DMS53 treated with DMSO at 0.1 percent for 48 hours (cell line): ENCODE results near the gene COX18.

Experiments used
- DNase-seq: peaks from one replicate; lab custom pipeline; 2025; ENCODE audit not compliant: unreplicated experiment; lab: John Stamatoyannopoulos, UW

The COX18 gene

DNA sequence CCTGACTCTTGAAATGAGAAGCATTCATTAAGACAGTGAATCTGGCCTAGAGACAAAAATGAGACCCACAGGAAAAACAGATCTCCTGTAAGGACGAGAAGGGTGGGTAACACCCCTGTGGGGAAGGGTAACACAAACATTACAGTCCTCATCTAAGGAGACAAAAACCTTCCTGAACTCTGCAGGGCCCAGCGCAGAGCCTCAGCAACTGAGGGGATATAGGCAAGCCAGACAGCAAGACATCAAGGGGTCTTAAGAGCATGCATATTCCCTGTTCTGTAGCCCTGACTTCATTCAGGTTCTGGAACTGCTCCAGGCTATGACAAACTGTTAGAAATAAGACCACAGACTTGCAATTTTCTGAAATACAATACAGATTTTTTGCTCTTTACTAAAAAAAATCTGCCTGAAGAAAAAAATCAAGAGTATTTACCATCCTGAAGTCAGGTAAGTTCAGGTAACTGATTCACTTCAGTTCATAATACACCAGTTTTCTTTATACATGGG, 15.5 kb downstream of the COX18 start:
- DNase-seq, result no peak

DNA sequence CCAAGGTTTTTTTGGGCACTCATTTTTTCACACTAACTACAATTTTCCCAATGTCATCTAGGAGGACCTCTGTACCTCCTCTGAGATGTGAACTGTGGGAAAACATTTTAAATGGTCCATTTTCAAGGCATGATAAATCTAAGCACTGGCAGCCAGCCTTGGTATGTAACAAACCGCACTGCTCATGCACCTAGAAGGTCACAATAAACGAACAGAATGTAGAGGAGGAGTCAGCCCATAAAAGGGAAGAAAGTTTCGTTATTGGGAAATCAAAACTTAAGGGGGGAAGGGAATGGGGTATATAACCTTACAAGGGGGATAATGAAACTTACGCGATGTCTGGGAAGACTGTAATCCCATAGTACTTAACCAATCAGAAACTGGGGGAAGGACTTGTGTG, 16.4 kb downstream of the COX18 start:
- no peak for DNase-seq

DNA sequence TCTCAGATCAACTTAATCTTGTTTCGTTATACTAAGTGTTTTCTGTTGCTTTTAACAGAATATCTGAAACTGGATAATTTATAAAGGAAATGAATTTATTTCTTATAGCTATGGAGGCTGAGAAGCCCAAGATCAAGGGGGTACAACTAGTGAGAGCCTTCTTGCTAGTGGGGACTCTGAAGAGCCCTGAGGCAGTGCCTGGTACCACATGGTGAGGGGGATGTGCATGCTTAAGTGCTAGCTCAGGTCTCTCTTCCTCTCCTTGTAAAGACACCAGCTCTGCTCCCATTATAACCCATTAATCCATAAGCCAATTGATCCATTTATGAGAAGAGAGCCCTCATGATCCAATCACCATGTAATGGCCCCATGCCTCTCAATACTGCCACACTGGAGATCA, 17.9 kb downstream of the COX18 start:
- DNase-seq, result no peak

DNA sequence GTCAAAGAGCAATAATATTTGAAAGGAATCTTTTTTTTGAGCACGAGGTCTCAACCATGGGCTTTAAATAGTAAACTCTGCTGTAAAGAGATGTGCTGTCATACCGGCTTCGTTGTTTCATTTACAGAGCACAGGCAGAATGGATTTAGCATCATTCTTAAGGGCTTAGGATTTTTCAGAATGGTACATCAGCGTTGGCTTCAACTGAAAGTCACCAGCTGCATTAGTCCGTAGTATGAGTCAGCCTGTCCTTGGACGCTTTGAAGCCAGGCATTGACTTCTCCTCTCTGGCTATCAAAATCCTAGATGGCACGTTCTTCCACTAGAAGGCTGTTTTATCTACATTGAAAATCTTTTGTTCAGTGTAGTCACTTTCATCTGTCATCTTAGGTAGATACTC, 23.6 kb downstream of the COX18 start:
- DNase-seq, result no peak

DNA sequence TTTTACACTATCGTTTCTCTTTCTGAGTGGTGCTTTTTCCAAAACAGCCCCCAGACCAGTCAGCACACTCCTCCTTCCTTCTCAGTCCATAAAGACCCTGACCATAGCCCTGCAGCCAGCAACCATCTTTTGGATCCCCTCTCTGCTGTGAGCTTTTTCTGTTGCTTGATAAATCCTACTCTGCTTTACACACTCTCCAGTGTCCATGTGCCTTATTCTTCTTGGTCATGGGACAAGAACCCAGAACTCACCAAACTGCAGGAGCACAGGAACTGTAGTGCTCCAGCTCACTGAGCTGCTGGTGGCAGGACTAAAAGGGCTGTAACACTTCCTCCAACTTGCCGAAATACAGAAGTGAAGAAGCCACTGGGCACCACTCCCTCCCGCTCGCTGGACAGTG, 32.5 kb downstream of the COX18 start:
- no peak for DNase-seq

DNA sequence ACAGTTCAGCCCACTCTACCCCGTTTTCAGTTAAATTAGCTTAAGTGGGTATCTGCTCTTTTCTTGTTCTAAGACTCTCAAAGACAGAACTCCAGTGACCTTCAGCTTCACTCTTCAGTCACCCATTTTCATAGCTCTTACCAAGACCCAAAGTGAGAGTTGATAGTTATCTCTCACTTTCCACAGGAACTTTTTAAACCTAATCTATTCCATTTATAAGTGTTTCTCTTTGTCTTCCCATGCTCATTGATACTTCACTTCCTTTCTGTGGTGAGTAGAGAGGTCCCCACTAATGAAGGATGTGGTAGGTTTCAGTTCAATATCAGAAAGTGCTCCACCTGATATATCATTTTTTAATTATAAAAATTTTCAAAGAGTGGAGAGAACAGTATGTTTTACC, 33.4 kb downstream of the COX18 start:
- no peak for DNase-seq

DNA sequence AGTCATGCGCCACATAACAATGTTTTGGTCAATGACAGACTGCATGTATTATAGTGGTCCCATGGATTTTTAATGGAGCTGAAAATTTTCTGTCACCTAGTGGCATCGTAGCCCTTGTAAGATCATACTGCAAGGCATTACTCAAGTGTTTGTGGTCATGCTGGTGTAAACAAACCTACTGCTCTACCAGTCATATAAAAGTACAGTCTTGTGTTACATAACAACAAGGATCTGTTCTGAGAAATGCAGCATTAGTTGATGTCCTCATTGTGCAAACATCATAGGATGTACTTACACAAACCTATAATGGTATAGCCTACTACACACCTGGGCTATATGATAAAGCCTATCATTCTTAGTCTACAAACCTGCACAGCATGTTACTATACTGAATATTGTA, 34.6 kb downstream of the COX18 start:
- DNase-seq, result no peak

DNA sequence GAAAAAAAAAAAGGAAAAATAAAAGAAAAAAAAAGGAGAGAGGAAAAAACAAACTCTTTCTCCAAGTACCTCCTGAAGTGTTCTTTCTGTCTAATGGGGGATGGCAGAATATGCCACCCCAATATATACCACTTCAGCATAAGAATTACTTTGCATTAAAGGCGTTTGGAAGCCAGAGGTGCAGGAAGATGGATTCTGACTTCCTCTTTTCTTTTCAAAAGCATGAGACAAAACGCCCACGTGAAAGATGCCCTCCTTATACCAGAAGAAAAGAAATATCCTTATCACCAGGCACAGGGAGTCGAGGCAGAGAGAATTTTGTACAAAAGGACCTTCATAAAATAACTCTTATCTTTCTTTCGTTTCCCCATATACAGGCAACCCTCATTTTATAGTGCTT, 40.9 kb downstream of the COX18 start:
- DNase-seq, result no peak

DNA sequence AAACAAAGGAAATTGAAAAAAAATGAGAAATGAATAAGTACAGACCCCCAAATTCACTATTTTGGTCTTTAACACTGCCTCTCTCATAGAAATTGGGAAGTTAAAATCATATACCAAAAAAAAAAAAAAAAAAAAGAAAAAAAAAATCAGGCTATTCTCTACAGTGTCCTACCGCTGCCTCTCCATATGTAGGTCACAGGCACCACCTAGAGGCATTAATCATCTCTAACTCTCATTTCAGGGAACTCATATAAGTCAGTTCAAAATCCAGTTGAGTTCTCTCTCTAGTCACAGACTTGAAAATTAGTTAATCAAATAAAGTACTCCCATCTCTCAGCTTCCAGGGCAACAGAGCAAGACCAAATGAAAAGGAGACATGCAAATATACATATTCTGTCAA, 47.9 kb downstream of the COX18 start:
- peak; percentile 3 for DNase-seq

DNA sequence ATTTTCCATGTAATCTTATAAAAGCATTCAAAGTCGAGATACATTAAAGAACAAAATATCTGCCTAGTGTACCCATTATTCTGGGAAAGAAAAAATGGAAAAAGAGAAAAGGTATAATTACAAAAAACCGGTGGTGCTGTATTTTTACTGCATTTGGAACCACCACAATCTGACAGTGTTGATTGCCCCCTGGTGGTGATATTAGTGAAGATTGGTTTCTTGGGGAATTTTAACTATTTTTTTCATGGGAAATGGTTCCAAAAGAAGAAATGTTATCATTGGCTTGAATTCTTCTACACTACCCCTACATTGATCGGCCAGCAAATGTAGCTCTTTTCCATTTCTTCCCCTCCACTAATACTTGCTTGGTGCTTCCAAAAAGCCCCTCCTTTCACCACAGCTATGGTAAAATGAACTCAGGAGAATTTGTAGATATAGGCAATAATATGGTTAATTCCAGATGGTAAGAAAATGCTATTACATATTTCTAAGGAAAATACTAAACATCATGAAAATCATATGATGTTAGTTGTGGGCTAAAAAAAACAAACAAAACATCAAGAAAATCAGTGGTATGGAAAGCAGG, 50.0 kb downstream of the COX18 start:
- DNase-seq, result peak; percentile 23

DNA sequence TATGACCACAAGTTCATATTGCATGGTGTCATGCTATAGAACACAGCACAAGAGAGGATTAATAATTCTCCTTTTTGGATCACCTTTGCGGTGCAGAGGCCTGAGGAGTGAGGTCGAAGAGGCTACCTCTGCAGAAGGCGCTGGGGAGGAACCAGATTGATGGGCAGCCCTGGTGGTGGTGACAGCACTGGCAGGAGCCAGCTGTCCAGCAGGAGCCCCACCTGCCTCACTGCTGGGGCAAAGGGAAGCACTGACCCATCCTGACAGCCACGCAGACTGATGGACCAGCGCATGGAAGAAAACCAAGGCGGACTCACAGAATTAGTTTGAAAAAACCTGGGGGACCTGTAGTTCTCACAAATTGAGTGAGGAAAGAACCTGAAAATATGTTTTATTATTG, 50.9 kb downstream of the COX18 start:
- no peak for DNase-seq

DNA sequence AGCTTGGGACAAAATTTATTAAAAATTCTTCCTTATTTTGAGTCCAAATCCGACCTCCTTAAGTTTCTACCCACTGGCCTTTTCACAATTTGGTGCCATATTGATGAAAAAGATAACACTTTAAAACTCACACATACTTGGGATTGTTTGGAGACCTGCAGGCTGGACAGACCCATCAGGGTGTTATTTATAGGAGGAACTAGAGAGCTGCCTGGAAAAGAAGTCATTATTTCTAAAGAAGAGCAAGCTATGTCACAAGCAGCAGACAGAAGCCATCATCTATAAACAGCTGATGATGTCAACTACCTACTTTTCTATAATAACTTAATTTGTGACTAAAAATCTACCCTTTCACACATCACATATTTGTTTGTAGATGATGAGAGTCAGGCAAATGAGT, 56.2 kb downstream of the COX18 start:
- DNase-seq, result no peak

DNA sequence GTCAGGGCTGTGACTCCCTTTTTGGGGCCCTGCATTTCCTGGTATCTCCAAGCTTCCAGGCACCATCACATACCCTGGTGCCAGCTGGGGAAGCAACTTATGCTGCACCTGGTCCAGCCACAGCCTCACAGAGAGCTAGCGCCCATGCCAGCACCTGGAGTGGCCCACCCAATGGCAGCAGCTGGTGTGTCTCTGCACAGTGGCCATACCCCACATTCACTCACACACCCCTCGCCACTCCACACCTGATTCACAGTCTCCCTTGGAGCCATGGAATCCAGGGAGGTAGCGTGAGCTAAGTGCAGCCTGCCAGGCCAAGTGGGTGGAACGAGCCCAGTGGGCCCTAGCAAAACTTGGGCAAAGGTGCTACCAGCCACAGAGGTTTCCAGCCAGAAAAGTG, 56.8 kb downstream of the COX18 start:
- no peak for DNase-seq

DNA sequence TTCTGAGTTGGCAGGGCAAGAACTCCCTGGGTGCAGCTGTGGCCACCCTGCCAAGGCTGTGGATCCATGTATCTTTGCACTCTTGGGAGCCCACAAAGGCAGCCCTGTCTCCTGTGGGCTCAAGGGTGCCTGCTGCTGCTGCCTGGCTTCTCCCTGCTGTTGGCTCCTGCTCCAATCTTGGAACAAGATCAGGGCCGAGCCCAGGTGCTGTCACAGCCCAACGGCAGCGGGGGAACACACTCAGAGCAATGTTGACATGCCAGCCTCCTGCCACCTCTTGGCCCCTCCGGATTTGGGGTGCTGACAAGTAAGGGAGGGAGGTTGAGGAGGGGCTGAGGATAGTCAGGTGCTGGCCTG, 57.9 kb downstream of the COX18 start:
- DNase-seq, result no peak

DNA sequence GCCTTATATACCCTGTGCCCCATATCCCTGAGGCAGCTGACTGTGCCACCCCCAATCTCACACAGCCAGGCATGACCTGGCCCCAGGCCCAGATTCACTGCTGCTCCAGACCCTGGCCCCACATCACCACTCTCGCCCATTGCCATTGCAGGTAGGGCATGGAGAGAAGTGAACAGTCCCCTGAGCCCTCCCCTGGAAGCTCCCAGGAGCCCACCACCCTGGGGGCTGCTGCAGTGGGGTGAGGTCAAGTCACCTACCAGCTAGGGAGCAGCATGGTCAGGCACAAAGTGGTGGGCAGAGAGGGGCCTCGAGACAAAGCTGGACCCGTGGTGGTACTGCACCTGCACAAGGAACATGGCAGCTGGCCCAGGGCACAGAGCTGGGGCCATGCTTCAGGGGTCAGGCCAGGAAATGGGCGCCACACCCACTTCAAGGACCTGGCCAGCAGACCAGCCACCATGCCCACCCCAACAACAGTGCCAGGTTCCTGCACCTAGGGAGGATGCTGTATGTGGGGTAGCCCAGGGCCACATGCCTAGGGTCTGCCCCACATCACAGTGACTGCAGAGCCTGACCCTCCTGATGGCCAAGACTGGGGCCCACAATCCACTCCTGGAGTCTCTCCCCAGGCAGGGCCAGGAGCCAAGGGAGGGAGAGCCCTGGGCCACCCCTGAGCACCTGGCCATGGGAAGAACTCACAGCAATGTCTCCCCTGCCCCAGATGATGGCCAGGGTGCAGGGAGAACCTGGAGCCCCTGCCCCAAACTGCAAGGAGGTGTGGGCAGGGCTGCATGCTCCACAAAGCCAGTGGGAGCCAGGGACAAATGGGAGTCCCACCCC, 58.5 kb downstream of the COX18 start:
- no peak for DNase-seq

DNA sequence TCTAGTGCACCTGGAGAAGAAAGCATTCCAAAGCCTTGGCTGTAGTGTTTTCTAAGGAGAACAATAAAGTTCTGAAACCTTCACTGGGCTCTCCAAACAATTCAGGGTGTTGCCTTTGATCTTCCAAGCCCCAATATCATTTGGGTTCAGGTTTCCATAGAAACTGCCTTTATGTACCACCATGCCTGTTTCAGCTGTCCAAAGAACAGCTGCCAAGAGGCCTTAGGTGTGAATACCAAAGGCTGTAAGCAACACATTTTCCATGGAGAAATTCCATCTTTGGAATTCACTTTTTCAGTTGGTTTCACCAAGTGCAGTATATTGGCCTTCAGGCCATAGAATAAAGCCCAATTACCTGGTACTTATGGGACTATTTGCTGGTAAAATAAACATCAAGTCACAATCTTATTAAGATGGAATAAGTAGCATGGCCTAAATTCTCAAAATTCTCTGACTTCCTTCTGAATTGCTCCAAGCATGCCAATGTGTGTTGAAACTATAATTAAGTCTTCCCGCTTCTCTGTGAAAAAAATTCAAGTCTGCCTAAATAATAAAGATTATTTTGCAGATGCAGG, 61.9 kb downstream of the COX18 start:
- DNase-seq, result no peak

DNA sequence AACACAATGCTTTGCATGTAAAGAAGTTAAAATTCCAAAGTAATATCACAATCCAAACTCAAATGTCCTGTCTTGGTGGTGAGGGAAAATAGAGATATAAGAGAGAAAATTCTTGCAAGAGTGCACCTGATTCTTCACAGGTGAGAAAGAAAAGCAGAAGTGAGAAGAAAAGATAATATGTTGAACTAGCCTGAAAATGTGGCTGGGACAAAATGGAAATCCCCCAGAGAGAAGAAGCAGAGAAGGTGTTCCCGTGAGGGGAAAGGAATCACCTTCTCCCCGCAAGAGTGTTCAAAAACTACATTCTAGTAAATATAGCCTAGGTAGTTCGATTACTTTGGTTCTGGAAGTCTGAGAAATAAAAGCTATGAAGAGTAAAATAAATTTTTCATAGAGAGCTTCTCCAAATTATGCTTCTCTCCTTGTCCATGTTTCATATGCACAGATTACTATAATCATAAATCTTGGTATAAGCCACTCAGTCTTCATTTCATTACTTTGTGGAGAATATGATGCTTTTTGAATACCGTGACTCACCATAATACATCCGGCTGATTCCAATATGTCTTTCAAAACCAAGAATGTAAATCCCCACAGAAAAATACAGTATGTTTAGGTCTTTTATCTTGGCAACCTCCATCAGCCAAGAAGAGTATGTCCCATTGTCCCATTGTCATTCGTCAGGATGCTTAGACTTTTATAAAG, 63.1 kb downstream of the COX18 start:
- DNase-seq, result no peak

DNA sequence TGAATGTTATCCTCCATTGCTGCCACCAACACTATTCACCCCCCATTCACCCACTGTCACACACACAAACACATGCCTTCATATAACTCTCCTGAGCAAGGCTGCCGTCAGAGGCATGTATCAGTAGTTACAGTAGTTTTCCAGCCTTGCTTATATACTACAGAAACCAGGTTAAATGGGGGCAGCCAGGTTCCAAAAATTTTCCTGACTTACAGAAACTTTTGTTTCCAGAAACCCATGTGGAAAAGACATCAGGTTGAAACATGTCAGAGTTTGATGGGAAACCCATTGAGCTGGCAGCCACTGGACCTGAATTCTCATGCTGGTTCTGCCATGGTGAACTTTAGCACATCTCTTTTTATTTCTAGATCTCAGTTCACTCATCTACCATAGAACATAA, 64.0 kb downstream of the COX18 start:
- no peak for DNase-seq
